Coronary artery (tissue), 2 donors: ENCODE results near the gene ADGRL1.

Source experiments
- DNase-seq: peaks from one replicate; pipeline ENCODE4 v3.0.0-alpha.2; 2017; ENCODE audit warnings: low spot score
- H3K27ac ChIP-seq, 2 donors: fragments of 200-600 bp; sonication (generic); one replicate each; pipeline ENCODE4 v1.5.1; 2016 to 2019
- H3K4me3 ChIP-seq: fragments of 200-600 bp; sonication (generic); 2 replicates; pipeline ENCODE4 v1.5.1; 2016; ENCODE audit warnings: mild to moderate bottlenecking, moderate library complexity
- TF ChIP-seq, protein P1 (sequence below): fragments of 200-600 bp; sonication (generic); IDR thresholded peaks from one replicate; pipeline ENCODE4 v1.5.1; 2019; ENCODE audit warnings: antibody characterized with exemption

ADGRL1 gene

GRCh38 chr19:14113762-14114414 lies 92.1 kb downstream of the ADGRL1 start:
- Histone ChIP-seq H3K27ac (peak overlapping the region; percentile 79 to 100), H3K4me3 (peak overlapping the region; percentile 65)
- no peak for DNase-seq
- TF ChIP-seq, protein P1, sequence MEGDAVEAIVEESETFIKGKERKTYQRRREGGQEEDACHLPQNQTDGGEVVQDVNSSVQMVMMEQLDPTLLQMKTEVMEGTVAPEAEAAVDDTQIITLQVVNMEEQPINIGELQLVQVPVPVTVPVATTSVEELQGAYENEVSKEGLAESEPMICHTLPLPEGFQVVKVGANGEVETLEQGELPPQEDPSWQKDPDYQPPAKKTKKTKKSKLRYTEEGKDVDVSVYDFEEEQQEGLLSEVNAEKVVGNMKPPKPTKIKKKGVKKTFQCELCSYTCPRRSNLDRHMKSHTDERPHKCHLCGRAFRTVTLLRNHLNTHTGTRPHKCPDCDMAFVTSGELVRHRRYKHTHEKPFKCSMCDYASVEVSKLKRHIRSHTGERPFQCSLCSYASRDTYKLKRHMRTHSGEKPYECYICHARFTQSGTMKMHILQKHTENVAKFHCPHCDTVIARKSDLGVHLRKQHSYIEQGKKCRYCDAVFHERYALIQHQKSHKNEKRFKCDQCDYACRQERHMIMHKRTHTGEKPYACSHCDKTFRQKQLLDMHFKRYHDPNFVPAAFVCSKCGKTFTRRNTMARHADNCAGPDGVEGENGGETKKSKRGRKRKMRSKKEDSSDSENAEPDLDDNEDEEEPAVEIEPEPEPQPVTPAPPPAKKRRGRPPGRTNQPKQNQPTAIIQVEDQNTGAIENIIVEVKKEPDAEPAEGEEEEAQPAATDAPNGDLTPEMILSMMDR = no peak

GRCh38 chr19:14112809-14113385 lies 93.1 kb downstream of the ADGRL1 start:
- TF ChIP-seq, protein P1 = no peak
- DNase-seq = no peak
- peak overlapping the region; percentile 65 for H3K4me3 ChIP-seq
- H3K27ac ChIP-seq = peak overlapping the region; percentile 79 to 100

DNA sequence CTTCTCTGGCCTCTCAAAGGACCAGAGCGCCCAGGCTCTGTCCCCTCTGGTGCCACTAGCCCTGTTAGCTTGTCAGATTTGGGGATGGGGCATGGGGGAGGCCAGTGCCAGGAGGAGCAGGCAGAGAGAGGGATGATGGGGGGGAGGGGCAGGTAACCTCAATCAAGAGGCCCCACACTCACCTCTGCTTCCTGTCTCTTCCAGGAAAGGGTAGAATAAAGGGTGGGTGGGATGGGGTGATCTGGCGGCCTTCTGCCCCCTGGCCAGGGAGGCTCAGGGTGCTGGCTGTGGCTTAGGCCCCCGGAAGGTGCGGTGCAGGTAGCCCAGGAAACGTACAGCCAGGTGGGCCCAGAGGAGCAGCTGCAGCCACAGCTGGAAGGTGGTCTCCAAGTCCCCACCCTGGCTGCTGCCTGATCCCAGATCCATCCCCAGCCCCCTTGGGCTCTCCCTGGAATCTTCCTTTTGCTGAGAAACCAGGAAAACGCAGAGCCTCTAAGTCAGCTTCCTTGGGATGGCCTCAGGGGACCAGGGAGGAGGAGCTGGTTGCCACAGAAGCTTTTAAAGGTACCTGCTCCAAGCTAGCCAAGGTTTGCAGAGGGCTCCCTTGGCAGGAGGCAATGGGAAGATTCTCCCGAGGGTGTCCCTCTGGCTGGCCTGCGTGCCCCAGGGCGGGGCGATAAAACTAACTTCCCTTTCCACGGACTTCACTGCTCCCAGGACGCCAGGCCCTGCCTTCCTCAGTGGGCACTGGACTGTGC lies 93.7 kb downstream of the ADGRL1 start:
- TF ChIP-seq, protein P1 = no peak

GRCh38 chr19:14111486-14111885 lies 94.5 kb downstream of the ADGRL1 start:
- TF ChIP-seq, protein P1 = no peak
- no peak for DNase-seq
- H3K4me3 ChIP-seq = no peak overlapping the region
- H3K27ac ChIP-seq = peak overlapping the region in 1 of 2 donors; percentile 100

More for the DNA sequence above, 93.7 kb downstream of the ADGRL1 start:
- H3K27ac ChIP-seq = peak overlapping the region; percentile 79 to 100
- DNase-seq = no peak
- peak overlapping the region; percentile 65 for H3K4me3 ChIP-seq

DNA sequence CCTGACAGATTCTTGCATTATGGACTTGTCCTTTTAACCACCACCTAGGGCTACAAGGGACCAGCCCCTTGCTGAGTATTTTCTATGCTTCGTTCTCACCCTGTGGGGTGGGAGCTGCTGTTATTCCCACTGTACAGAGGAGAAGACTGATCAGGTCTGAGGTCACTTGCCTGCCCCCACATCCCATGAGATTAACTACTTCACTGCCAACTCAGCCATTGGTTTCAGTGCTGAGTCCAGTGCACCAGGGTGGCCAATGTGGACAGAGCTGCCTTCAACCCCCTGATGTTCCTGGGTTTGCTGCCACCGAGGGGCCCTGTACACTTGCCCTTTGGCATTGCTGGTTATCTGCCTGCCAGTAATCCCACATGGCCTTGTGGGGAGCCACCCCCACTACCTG lies 95.3 kb downstream of the ADGRL1 start:
- H3K27ac ChIP-seq = peak overlapping the region in 1 of 2 donors; percentile 42
- TF ChIP-seq, protein P1 = no peak
- no peak overlapping the region for H3K4me3 ChIP-seq
- no peak for DNase-seq

- TF ChIP-seq, protein P1 = no peak
- Histone ChIP-seq H3K27ac (peak overlapping the region; percentile 81 to 94), H3K4me3 (peak overlapping the region; percentile 40)
- DNase-seq = no peak
Measured at GRCh38 chr19:14107581-14108461, 98.1 kb downstream of the ADGRL1 start.
